IMR-90 (cell line): Measurements from ENCODE around the gene CAPN9. TPM values are rescaled to one million over a fixed set of nuclear protein-coding genes. Genes with fewer than 3 reads are reported as not detected.

Experiments used
- ATAC-seq: fragments of 200-7000 bp; cut with Tn5 transposase; 2 replicates; pipeline ENCODE4 v1.9.1; 2020; ENCODE audit warnings: low read depth, mild to moderate bottlenecking, moderate library complexity
- BruUV-seq: library from RNA; stranded (reverse); fragments of 400-500 nt; replicated peaks from 2 replicates; lab custom pipeline; 2021; lab: Mats Ljungman, UMichigan
- CTCF ChIA-PET: fragments of 300-600 bp; formaldehyde crosslinking; extraction: SDS; loops from one replicate; lab custom pipeline; 2021; ENCODE audit warnings: antibody characterized with exemption; lab: Yijun Ruan, JAX
- POLR2A ChIA-PET: fragments of 300-600 bp; sonication (Branson Sonifier 250); formaldehyde crosslinking; loops from one replicate; lab custom pipeline; 2022; ENCODE audit warnings: antibody characterized with exemption; ENCODE audit not compliant: unreplicated experiment; lab: Charles Lee
- DNase-seq: peaks from one replicate; pipeline ENCODE4 v3.0.0; 2013
- H2AFZ ChIP-seq: replicated peaks from 2 replicates; pipeline ENCODE3; 2013; ENCODE audit warnings: low read length, mild to moderate bottlenecking; ENCODE audit not compliant: poor library complexity
- H2AK5ac ChIP-seq: 2 replicates; pipeline ENCODE4 v1.6.1; 2013; ENCODE audit warnings: low read depth, low read length, inconsistent platforms
- H2AK9ac ChIP-seq: replicated peaks from 2 replicates; pipeline ENCODE3; 2013; ENCODE audit warnings: mild to moderate bottlenecking, low read depth, low read length, moderate library complexity; ENCODE audit not compliant: poor library complexity
- H2BK120ac ChIP-seq: 2 replicates; pipeline ENCODE4 v1.6.1; 2013; ENCODE audit warnings: low read depth, low read length, inconsistent platforms
- H2BK15ac ChIP-seq: 3 replicates; pipeline ENCODE4 v1.6.1; 2013; ENCODE audit warnings: low read depth, low read length, inconsistent platforms
- H2BK20ac ChIP-seq: 2 replicates; pipeline ENCODE4 v1.6.1; 2013; ENCODE audit warnings: low read depth, mild to moderate bottlenecking, inconsistent platforms, low read length, moderate library complexity
- H2BK5ac ChIP-seq: 2 replicates; pipeline ENCODE4 v1.6.1; 2013; ENCODE audit warnings: mild to moderate bottlenecking, low read depth, low read length, inconsistent platforms; ENCODE audit not compliant: poor library complexity, severe bottlenecking
- H3K14ac ChIP-seq: replicated peaks from 2 replicates; pipeline ENCODE4 v1.6.1; 2013; ENCODE audit warnings: low read depth, low read length, inconsistent platforms
- H3K18ac ChIP-seq: 2 replicates; pipeline ENCODE4 v1.6.1; 2013; ENCODE audit warnings: low read depth, low read length, control low read depth
- H3K23ac ChIP-seq: 2 replicates; pipeline ENCODE4 v1.6.1; 2013; ENCODE audit warnings: low read depth, low read length, inconsistent platforms
- H3K27ac ChIP-seq: 2 replicates; pipeline ENCODE4 v1.5.1; 2013; ENCODE audit warnings: mild to moderate bottlenecking, control low read depth, low read length; ENCODE audit not compliant: insufficient read depth
- H3K27me3 ChIP-seq: 2 replicates; pipeline ENCODE4 v1.6.1; 2013; ENCODE audit warnings: low read length; ENCODE audit not compliant: control insufficient read depth, insufficient read depth
- H3K36me3 ChIP-seq: 2 replicates; pipeline ENCODE4 v1.6.1; 2013; ENCODE audit warnings: low read length, mixed read lengths; ENCODE audit not compliant: control insufficient read depth, insufficient read depth
- H3K4ac ChIP-seq: 2 replicates; pipeline ENCODE4 v1.6.1; 2013; ENCODE audit warnings: low read depth, low read length, inconsistent platforms
- H3K4me1 ChIP-seq: 2 replicates; pipeline ENCODE4 v1.6.1; 2013; ENCODE audit warnings: low read length, mixed read lengths; ENCODE audit not compliant: control insufficient read depth, insufficient read depth
- H3K4me2 ChIP-seq: 2 replicates; pipeline ENCODE4 v1.6.1; 2013; ENCODE audit warnings: low read depth, mild to moderate bottlenecking, control low read depth, low read length, moderate library complexity
- H3K4me3 ChIP-seq: 2 replicates; pipeline ENCODE4 v1.5.1; 2013; ENCODE audit warnings: low read depth, mild to moderate bottlenecking, control low read depth, low read length, moderate library complexity; ENCODE audit not compliant: insufficient read depth
- H3K56ac ChIP-seq: 2 replicates; pipeline ENCODE4 v1.6.1; 2013; ENCODE audit warnings: low read length, inconsistent platforms; ENCODE audit not compliant: insufficient read depth; ENCODE audit errors: extremely low read depth
- H3K79me1 ChIP-seq, 2 experiments: 2 replicates each; pipeline ENCODE4 v1.6.1; 2013; ENCODE audit warnings: low read length in 2 of 2, inconsistent platforms in 1 of 2, low read depth in 1 of 2
- H3K9ac ChIP-seq: 2 replicates; pipeline ENCODE4 v1.6.1; 2013; ENCODE audit warnings: low read depth, low read length, control low read depth
- H3K9me1 ChIP-seq: 2 replicates; pipeline ENCODE4 v1.6.1; 2013; ENCODE audit warnings: low read length, inconsistent platforms; ENCODE audit not compliant: insufficient read depth
- H3K9me3 ChIP-seq: 2 replicates; pipeline ENCODE4 v1.6.1; 2013; ENCODE audit warnings: low read length; ENCODE audit not compliant: control insufficient read depth, insufficient read depth
- H4K20me1 ChIP-seq: 2 replicates; pipeline ENCODE4 v1.6.1; 2013; ENCODE audit warnings: low read length, inconsistent platforms; ENCODE audit not compliant: insufficient read depth
- H4K5ac ChIP-seq: 2 replicates; pipeline ENCODE4 v1.6.1; 2013; ENCODE audit warnings: mild to moderate bottlenecking, low read depth, low read length, control low read depth
- H4K8ac ChIP-seq, 2 experiments: 2 replicates each; pipeline ENCODE4 v1.6.1; 2013; ENCODE audit warnings: low read depth in 2 of 2, low read length in 2 of 2, control low read depth in 1 of 2, inconsistent platforms in 1 of 2
- H4K91ac ChIP-seq: 2 replicates; pipeline ENCODE4 v1.6.1; 2013; ENCODE audit warnings: low read depth, low read length, inconsistent platforms; ENCODE audit not compliant: insufficient read depth
- BHLHE40 ChIP-seq: fragments of 150-350 bp; IDR thresholded peaks from 2 replicates; pipeline ENCODE4 v1.6.1; 2016; ENCODE audit warnings: mild to moderate bottlenecking, low read depth, low read length
- CEBPB ChIP-seq: IDR thresholded peaks from 2 replicates; pipeline ENCODE4 v1.6.1; 2012; ENCODE audit warnings: low read depth, low read length, improper control_type of control experiment
- CHD1 ChIP-seq: IDR thresholded peaks from 2 replicates; pipeline ENCODE4 v1.6.1; 2012; ENCODE audit warnings: low read depth, low read length, improper control_type of control experiment
- CTCF ChIP-seq: conservative IDR thresholded peaks from 2 replicates; pipeline ENCODE4 v1.5.1; 2012; ENCODE audit warnings: mild to moderate bottlenecking, low read depth, low read length, improper control_type of control experiment
- ELK1 ChIP-seq: fragments of 150-350 bp; IDR thresholded peaks from 2 replicates; pipeline ENCODE4 v1.6.1; 2016; ENCODE audit warnings: low read depth, mild to moderate bottlenecking, low read length, moderate library complexity, borderline replicate concordance
- FOS ChIP-seq: fragments of 150-350 bp; IDR thresholded peaks from 2 replicates; pipeline ENCODE4 v1.6.1; 2016; ENCODE audit warnings: low read depth, low read length
- MAFK ChIP-seq: IDR thresholded peaks from 2 replicates; pipeline ENCODE4 v1.6.1; 2012; ENCODE audit warnings: low read depth, low read length, improper control_type of control experiment
- MAZ ChIP-seq: IDR thresholded peaks from 2 replicates; pipeline ENCODE4 v1.6.1; 2012; ENCODE audit warnings: low read depth, mild to moderate bottlenecking, low read length, improper control_type of control experiment, moderate library complexity, borderline replicate concordance
- MXI1 ChIP-seq: IDR thresholded peaks from 2 replicates; pipeline ENCODE4 v1.6.1; 2012; ENCODE audit warnings: low read depth, mild to moderate bottlenecking, low read length, moderate library complexity, borderline replicate concordance
- NFE2L2 ChIP-seq: fragments of 150-350 bp; IDR thresholded peaks from 2 replicates; pipeline ENCODE4 v1.6.1; 2016; ENCODE audit warnings: low read depth, mild to moderate bottlenecking, low read length
- POLR2A ChIP-seq: IDR thresholded peaks from 2 replicates; pipeline ENCODE4 v1.6.1; 2012; ENCODE audit warnings: mild to moderate bottlenecking, low read depth, low read length
- RAD21 ChIP-seq: IDR thresholded peaks from 2 replicates; pipeline ENCODE4 v1.6.1; 2012; ENCODE audit warnings: low read length, improper control_type of control experiment
- RCOR1 ChIP-seq: IDR thresholded peaks from 2 replicates; pipeline ENCODE4 v1.6.1; 2012; ENCODE audit warnings: mild to moderate bottlenecking, low read length, improper control_type of control experiment; ENCODE audit not compliant: insufficient replicate concordance
- RFX5 ChIP-seq: IDR thresholded peaks from 2 replicates; pipeline ENCODE4 v1.8.0; 2012; ENCODE audit warnings: low read depth, mild to moderate bottlenecking, low read length, moderate library complexity
- SMC3 ChIP-seq: fragments of 150-350 bp; IDR thresholded peaks from 2 replicates; pipeline ENCODE4 v1.6.1; 2016; ENCODE audit warnings: low read depth, mild to moderate bottlenecking, antibody characterized with exemption, low read length, moderate library complexity
- USF2 ChIP-seq: fragments of 150-350 bp; IDR thresholded peaks from 2 replicates; pipeline ENCODE4 v1.6.1; 2017; ENCODE audit warnings: mild to moderate bottlenecking, antibody characterized with exemption, low read length, low read depth
- WGBS, 2 experiments: methylation state at CpG; one replicate each; pipeline versions ENCODE4 v1.1.5 to v1.1.7; 2013; ENCODE audit warnings: missing lambda C conversion rate in 2 of 2; ENCODE audit not compliant: insufficient read length in 1 of 2; ENCODE audit errors: extremely low coverage in 2 of 2; 5-methylcytosine and 5-hydroxymethylcytosine counted together
- dilution Hi-C: fragments of 300-500 bp; cut with HindIII; formaldehyde crosslinking; loops from one replicate; pipeline ENCODE4 v1.14.3; 2018; ENCODE audit warnings: low sequenced_read_pairs; ENCODE audit not compliant: unreplicated experiment
- in situ Hi-C: fragments of 300-500 bp; cut with MboI; formaldehyde crosslinking; loops from 3 replicates; pipeline ENCODE4 v1.14.3; 2019; ENCODE audit warnings: low sequenced_read_pairs, inconsistent platforms, mixed read lengths
- intact Hi-C: fragments of 100-400 bp; cut with micrococcal nuclease; formaldehyde crosslinking; loops from 2 replicates; pipeline ENCODE4 v1.10.0; 2022
- polyA plus RNA-seq, 3 experiments: library from polyadenylated mRNA; depleted of rRNA; stranded (reverse); fragments of >200 nt; gene quantifications; 2 replicates each; pipeline ENCODE4 v1.2.3, GENCODE V29; 2012; ENCODE audit warnings: low replicate concordance in 1 of 3
- total RNA-seq: library from RNA; depleted of rRNA; stranded (reverse); fragments of >200 nt; gene quantifications from 2 replicates; pipeline ENCODE4 v1.2.3, GENCODE V29; 2012

Gene CAPN9
- total and polyA plus RNA-seq, 2 of the 4 experiments (the other 2 are of a cell fraction): not detected

- Histone ChIP-seq H3K27me3 (no peaks in the 10 kb centered on the region), H3K4me2 (no peak overlapping the region), H2AFZ (no peak overlapping the region), H3K9me1 (peaks cover 5% of the 10 kb centered on the region), H2BK20ac (no peak overlapping the region), H4K8ac (no peak overlapping the region), H3K4ac (no peak overlapping the region), H3K27ac (no peak overlapping the region), H2BK120ac (no peak overlapping the region), H4K20me1 (peaks cover 10% of the 10 kb centered on the region), H3K4me1 (no peaks in the 10 kb centered on the region), H3K9ac (no peak overlapping the region), H3K18ac (no peak overlapping the region), H2BK15ac (no peak overlapping the region), H3K23ac (no peak overlapping the region), H2AK5ac (no peak overlapping the region), H2BK5ac (no peak overlapping the region), H3K36me3 (peaks cover 22% of the 10 kb centered on the region), H2AK9ac (no peak overlapping the region), H4K91ac (no peak overlapping the region), H3K56ac (no peak overlapping the region), H3K4me3 (no peak overlapping the region), H3K9me3 (no peaks in the 10 kb centered on the region), H3K79me1 (peaks cover 21 to 25% of the 10 kb centered on the region in 2 experiments), H3K14ac (no peak overlapping the region), H4K5ac (no peak overlapping the region)
- ATAC-seq (no peak), DNase-seq (no peak)
- TF ChIP-seq MXI1: no peak
- no peak for TF ChIP-seq NFE2L2
- TF ChIP-seq CEBPB: no peak
- no peak for TF ChIP-seq CHD1
- no peak for TF ChIP-seq FOS
- TF ChIP-seq CTCF: no peak
- TF ChIP-seq MAFK: no peak
- TF ChIP-seq RAD21: no peak
- no peak for TF ChIP-seq ELK1
- TF ChIP-seq BHLHE40: no peak
- TF ChIP-seq MAZ: no peak
- TF ChIP-seq USF2: no peak
- TF ChIP-seq SMC3: no peak
- no peak for TF ChIP-seq POLR2A
- no peak for TF ChIP-seq RCOR1
- no peak for TF ChIP-seq RFX5
- BruUV-seq: no TSS peak
- WGBS, 2 experiments: no CpG with 5 or more reads among the region's 3 CpGs
- dilution Hi-C loops (no loop called here), intact Hi-C loops (no loop called here), in situ Hi-C loops (no loop called here)
- CTCF ChIA-PET: no interaction called here
- POLR2A ChIA-PET: no interaction called here
These were observed 87.1 kb downstream of the CAPN9 start for GRCh38 chr1:230834292-230834691.
